Loucy (cell line): ENCODE measurements around the gene PTPRK.

ENCODE experiments used
- CTCF ChIP-seq: fragments of 200-600 bp; sonication (generic); conservative IDR thresholded peaks from 2 replicates; pipeline ENCODE4 v1.5.1; 2014; ENCODE audit warnings: mild to moderate bottlenecking, antibody characterized with exemption, low read length
- EZH2phosphoT487 ChIP-seq: fragments of 200-600 bp; IDR thresholded peaks from 2 replicates; pipeline ENCODE4 v1.6.1; 2018; ENCODE audit warnings: antibody characterized with exemption, mild to moderate bottlenecking, moderate library complexity, borderline replicate concordance

- TF ChIP-seq CTCF (no peak), EZH2phosphoT487 (no peak)
Measured at GRCh38 chr6:128057946-128058345, 462.5 kb downstream of the PTPRK start.
